ENCODE data around the gene DAP3.
"Not testable (repeated sequence)": the region's sequence is repeated elsewhere in the genome, so short reads cannot be mapped to it uniquely, and the experiment has no call there.

Gene DAP3

GRCh38 chr1:155687705-155688323 lies 1.1 kb upstream of the DAP3 start:
- DNase-seq = not testable (repeated sequence)

GRCh38 chr1:155688324-155689080 lies 389 bp upstream of the DAP3 start, which contains the start of gene YY1AP1:
YY1AP1 (minus strand) TSS chr1:155688774; CDS start chr1:155680436, 8,338 bp downstream.
- DNase-seq = peak; percentile 91

- no peak for DNase-seq
Observed at GRCh38 chr1:155691992-155692528, 3.2 kb downstream of the DAP3 start.

DNA sequence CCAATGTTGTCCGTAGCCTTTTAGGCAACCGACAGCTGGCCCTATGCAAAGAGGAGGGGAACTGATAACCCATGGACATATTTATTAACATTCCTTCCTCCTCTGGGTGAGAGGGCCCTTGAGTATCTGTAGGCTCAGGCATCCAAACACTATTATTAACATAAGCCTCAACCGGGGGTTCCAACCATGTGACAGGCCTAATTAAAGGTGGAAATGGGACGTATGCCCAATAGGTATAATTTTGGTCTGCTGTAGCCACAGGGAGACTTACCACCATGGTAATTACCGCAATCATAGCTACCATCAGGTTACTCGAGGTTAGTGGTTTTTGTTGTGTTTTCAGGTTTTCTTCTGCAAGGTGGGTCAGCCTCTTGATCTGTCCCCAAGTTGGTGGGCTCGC lies 5.3 kb downstream of the DAP3 start:
- no peak for DNase-seq

GRCh38 chr1:155695072-155695471 lies 6.2 kb downstream of the DAP3 start:
- no peak for DNase-seq

DNA sequence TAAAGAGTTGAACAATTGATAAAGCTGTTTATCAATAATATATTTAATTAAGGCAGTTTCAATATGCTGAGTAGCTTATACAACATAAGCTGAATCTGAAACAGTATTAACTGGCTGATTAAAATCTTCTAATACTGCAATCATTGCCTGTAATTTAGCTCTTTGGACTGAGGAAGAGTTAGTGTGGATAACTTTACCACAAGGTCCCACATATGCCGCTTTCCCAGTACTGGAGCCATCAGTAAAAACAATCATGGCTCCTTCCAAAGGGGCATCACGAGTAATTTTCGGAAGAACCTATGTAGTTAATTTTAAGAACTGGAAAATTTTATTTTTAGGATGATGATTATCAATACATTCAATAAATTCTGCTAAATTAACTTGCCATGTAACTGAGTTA lies 6.7 kb downstream of the DAP3 start:
- DNase-seq = no peak

- DNase-seq = no peak
Observed at GRCh38 chr1:155696524-155696923, 7.6 kb downstream of the DAP3 start.

- DNase-seq = no peak
Observed at GRCh38 chr1:155697046-155697445, 8.2 kb downstream of the DAP3 start.

GRCh38 chr1:155697616-155698015 lies 8.7 kb downstream of the DAP3 start:
- not testable (repeated sequence) for DNase-seq

DNA sequence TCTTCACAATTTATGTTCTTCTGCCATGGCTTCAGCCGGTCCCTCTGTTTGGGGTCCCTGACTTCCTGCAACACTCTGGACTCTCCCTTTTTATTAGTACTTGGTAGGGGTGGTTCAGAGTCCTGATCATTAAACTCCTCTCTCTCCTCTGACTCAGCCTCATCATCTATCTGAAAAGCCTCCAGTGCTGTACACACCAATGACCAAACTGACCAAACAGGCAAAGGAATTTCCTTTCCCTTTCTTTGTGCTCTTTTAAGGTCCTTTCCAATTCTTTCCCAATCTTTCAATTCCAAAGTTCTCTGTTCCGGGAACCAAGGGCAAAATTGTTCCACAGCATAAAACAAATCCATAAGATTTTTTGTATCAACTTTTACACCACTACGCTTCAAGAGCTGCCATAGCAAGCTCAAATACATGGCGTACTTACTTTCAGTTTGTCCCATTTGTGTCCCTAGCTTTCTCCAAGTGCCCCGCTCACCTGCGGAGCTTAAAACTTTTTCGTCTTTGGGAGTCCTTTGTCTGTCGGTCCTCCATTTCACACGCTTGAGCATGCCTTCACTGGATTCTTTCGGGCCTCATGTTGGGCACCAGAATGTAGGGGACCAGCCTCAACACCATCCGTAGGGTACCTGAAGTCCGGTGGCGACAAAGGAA lies 9.6 kb downstream of the DAP3 start:
- DNase-seq = no peak

- DNase-seq = not testable (repeated sequence)
Observed at GRCh38 chr1:155699062-155699461, 10.2 kb downstream of the DAP3 start.

GRCh38 chr1:155701675-155702074 lies 12.8 kb downstream of the DAP3 start:
- not testable (repeated sequence) for DNase-seq

DNA sequence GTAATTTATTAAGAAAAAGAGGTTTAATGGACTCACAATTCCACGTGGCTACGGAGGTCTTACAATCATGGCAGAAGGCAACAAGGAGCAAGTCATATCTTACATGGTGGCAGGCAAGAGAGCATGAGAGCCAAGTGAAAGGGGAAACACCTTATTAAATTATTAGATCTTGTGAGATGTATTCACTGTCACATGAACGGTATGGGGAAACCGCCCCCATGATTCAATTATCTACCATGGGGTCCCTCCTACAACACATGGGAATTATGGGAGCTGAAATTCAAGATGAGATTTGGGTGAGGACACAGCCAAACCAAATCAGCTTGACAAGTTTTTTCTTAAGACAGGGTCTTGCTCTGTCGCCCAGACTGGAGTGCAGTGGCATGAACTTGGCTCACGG lies 14.3 kb downstream of the DAP3 start:
- DNase-seq = no peak

DNA sequence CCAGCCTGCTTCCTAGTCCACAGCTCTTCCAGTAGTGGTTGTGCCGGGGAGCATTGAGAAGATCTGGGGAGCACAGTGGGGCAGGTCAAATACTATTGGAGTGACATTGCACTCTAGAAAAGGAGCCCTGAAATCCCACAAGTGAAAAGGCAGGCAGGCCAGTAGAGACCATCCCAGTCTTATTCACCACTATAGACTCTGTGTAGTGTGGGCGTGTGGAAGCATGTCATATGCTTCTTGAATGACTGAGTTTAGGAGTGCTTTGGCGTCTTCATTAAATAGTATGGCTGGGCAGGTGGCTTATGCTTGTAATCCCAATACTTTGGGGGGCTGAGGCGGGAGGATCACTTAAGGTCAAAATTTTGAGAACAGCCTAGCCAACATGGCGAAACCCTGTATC lies 15.5 kb downstream of the DAP3 start:
- not testable (repeated sequence) for DNase-seq

DNA sequence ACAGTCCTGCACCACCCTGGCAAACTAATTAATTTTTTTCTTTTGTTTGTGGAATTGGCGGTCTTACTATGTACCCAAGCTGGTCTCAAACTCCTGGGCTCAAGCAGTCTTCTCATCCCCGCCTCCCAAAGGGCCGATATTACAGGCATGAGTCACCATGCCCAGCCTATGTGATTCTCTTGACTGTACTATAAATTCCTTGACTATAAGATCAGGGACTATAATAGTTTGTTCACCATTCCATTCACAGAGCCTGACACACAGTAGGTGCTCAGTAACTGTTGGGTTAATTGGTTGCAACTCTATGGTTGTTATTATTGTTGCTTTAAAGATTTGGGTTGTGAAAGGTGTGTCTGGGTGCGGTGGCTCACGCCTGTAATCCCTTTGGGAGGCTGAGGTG lies 17.2 kb downstream of the DAP3 start:
- DNase-seq = no peak

DNA sequence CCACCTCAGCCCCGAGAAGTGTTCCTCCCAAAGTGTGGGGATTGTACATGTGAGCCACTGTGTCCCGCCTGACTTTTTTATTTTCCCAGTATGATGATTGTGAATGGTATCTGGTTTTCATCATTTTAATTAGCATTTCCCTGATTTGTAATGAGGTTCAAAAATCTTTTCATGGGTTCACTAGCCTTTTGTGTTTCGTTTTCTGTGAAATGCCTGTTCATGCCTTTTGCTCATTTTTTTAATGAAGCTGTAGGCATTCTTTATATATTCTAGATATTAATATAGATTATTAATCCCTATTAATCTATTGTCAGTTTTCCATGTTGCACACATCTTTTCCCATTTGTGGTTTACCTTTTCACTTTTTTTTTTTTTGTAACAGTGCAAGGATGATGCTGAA lies 20.5 kb downstream of the DAP3 start:
- no peak for DNase-seq

DNA sequence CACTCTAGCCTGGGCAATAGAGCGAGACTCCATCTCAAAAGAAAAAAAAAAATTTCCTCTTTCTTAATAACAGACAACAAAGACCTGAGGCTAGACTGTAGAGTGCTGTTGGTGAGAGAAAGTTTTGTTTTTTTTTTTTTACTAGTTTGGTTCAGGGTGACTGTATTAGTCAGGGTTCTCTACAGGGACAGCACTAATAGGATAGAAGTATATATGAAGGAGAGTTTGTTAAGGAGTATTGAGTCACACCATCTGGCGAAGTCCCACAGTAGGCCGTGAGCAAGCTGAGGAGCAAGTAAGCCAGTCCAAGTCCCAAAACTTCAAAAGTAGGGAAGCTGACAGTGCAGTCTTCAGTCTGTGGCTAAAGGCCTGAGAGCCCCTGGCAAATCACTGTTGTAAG lies 22.6 kb downstream of the DAP3 start:
- not testable (repeated sequence) for DNase-seq

DNA sequence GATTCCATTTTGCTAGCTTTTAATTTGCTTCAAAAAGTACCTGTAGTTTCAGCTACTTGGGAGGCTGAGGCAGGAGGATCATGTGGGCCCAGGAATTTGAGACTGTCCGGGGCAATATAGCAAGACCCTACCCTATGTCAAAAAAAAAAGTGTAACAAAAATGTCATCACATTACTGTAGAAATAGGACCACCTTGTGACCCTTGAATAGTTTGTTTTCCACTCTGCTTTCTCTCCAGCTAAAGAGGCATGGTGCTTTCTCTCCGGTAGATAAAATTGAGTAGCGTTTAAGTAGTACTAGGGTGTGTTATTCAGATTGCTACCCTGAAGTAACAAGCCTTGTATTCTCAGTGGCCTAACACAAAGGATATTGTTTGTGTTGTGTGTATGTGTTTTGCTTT lies 23.7 kb downstream of the DAP3 start:
- not testable (repeated sequence) for DNase-seq

DNA sequence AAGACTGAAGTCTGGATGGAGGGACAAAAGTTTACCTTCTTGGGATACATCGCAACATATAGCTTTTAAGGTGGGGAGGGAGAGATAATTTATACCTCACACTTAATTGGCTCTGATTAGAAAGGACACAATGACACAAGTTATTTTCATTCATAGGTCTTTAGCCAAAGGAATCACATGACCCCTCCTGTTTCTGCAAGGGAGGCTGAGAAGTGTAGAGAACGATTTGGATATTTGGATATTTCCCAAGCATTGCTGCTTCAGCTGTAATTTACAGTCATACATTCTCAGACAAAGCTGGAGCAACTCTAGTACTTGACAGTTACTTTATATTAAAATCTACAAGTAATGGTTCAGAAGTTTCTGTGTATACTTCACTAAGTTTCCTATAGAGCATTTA lies 24.2 kb downstream of the DAP3 start:
- no peak for DNase-seq

DNA sequence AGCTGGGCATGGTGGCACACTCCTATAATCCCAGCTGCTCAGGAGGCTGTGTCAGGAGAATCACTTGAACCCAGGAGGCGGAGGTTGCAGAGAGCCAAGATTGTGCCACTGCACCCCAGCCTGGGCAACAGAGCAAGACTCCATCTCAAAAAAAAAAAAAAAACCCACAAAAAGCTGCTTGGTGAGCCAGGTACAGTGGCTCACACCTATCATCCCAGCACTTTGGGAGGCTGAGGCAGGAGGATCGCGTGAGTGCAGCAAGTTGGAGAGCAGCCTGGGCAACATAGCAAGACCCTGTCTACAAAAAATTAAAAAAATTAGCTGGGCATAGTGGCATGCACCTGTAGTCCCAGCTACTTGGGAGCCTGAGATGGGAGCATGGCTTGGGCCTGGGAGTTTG lies 26.2 kb downstream of the DAP3 start:
- not testable (repeated sequence) for DNase-seq

DNA sequence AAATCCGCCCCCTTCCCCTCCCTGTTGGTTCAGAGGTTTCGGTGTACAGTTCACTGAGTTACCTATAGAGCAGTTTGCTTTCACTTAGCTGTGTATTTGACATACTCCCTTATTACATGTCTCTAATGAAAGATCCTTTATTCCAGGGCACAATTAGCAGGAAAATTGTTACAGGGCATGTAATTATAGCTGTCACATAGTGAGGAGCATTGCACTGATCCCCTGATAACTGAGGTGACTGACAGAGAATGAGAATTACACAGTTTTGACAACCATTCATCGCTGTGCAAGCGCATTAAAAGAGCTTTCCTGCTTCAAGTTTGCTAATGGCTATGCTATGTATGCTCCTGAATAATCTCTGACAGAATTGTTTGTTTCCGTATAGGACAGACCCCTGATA lies 26.9 kb downstream of the DAP3 start:
- peak; percentile 34 for DNase-seq

DNA sequence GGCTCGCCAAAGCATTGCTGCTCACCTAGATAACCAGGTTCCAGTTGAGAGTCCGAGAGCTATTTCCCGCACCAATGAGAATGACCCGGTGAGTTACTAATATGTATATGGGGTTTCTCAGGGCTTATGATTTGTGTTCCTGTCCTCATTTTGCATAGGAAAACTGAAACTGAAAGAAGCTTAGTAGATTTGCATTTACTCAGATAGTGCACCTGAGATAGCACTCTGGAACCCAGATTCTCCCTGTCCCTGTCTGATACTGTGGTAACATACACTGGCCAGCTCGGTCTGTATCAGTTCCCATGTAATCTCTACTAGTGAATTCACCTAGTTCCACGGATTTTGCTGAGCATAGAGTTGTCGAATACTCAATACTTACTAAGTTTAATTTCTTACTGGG lies 28.1 kb downstream of the DAP3 start:
- DNase-seq = no peak

GRCh38 chr1:155718524-155719115 lies 29.7 kb downstream of the DAP3 start:
- DNase-seq = not testable (repeated sequence)

Data from NCI-H146 (cell line).